Activated CD4-positive, alpha-beta memory T cell treated with anti-CD3 and anti-CD28 coated beads for 36 hours (primary cell): ENCODE data around the gene SMG5. TPM values are rescaled to one million over a fixed set of nuclear protein-coding genes. Genes with fewer than 3 reads are reported as not detected.

Source experiments
- CTCF ChIA-PET: fragments of 350-600 bp; sonication (Branson Sonifier 250); formaldehyde crosslinking; loops from one replicate; lab custom pipeline; 2021; ENCODE audit warnings: antibody characterized with exemption, inconsistent platforms; lab: Charles Lee
- POLR2A ChIA-PET: fragments of 350-600 bp; sonication (Branson Sonifier 250); formaldehyde crosslinking; loops from one replicate; lab custom pipeline; 2021; ENCODE audit warnings: antibody characterized with exemption; lab: Charles Lee
- DNase-seq: peaks from one replicate; pipeline ENCODE4 v3.0.0-alpha.2; 2020
- H3K27ac Mint-ChIP-seq: one replicate; pipeline ENCODE4 v1.8.0; 2021; ENCODE audit warnings: mixed read lengths
- H3K27me3 Mint-ChIP-seq: one replicate; pipeline ENCODE4 v1.8.0; 2021; ENCODE audit warnings: mixed read lengths
- H3K36me3 Mint-ChIP-seq: one replicate; pipeline ENCODE4 v1.8.0; 2021; ENCODE audit warnings: mixed read lengths
- H3K4me1 Mint-ChIP-seq: one replicate; pipeline ENCODE4 v1.8.0; 2021; ENCODE audit warnings: low read depth, mixed read lengths
- H3K4me3 Mint-ChIP-seq: one replicate; pipeline ENCODE4 v1.8.0; 2021; ENCODE audit warnings: mild to moderate bottlenecking, mixed read lengths
- H3K9me3 Mint-ChIP-seq: one replicate; pipeline ENCODE4 v1.8.0; 2021; ENCODE audit warnings: mixed read lengths
- intact Hi-C: fragments of 100-400 bp; cut with micrococcal nuclease; formaldehyde crosslinking; loops from one replicate; pipeline ENCODE4 v1.15.1; 2023
- total RNA-seq, 2 experiments: library from RNA; stranded (reverse); gene quantifications; one replicate each; pipeline ENCODE4 v1.2.3, GENCODE V29; 2021

The SMG5 gene
- total RNA-seq, 2 experiments from 2014 or later = 65.1 to 68.0 TPM

GRCh38 chr1:156295391-156295947 is 12.8 kb upstream of the SMG5 start, which contains the start of gene GLMP:
TSS of gene GLMP (minus strand) at chr1:156295679. CDS start at chr1:156295645, 34 bp downstream.
- H3K9me3 Mint-ChIP-seq = no peaks in the 10 kb centered on the region
- no peaks in the 10 kb centered on the region for H3K27me3 Mint-ChIP-seq
- DNase-seq = peak; percentile 72
- H3K4me3 Mint-ChIP-seq = peak within 1 kb of the TSS; percentile 84
- peaks cover 3% of the 10 kb centered on the region for H3K36me3 Mint-ChIP-seq
- intact Hi-C loops = loop anchor here (1.0 kb wide), 1 partner anchor 12 kb away; no protein-coding TSS in a partner anchor
- H3K4me1 Mint-ChIP-seq = peaks cover 16% of the 10 kb centered on the region
- POLR2A ChIA-PET = interaction anchor here (0.7 to 3.1 kb wide), 3 partner anchors 13 to 22 kb away, joined by 3 to 15 read pairs (median 3); partner anchors contain the start of genes SMG5 and TMEM79
- CTCF ChIA-PET = interaction anchor here (0.6 to 1.0 kb wide), 4 partner anchors 9 to 29 kb away, joined by 3 to 4 read pairs (median 4); partner anchors contain the start of gene SMG5
- no peak within 1 kb of the TSS for H3K27ac Mint-ChIP-seq

GRCh38 chr1:156293895-156294294 is 11.3 kb upstream of the SMG5 start:
- peaks cover 16% of the 10 kb centered on the region for H3K4me1 Mint-ChIP-seq
- intact Hi-C loops = no loop called here
- H3K9me3 Mint-ChIP-seq = no peaks in the 10 kb centered on the region
- POLR2A ChIA-PET = interaction anchor here (3.1 kb wide), 1 partner anchor 11 kb away, joined by 15 read pairs; the partner anchor contains the start of genes SMG5 and TMEM79
- peaks cover 3% of the 10 kb centered on the region for H3K36me3 Mint-ChIP-seq
- H3K27me3 Mint-ChIP-seq = no peaks in the 10 kb centered on the region
- no peak overlapping the region for H3K27ac Mint-ChIP-seq
- no peak overlapping the region for H3K4me3 Mint-ChIP-seq
- CTCF ChIA-PET = interaction anchor here (1.4 to 1.7 kb wide), 2 partner anchors 11 to 25 kb away, joined by 4 to 5 read pairs; partner anchors contain the start of gene SMG5
- no peak for DNase-seq

GRCh38 chr1:156293098-156293434 is 10.4 kb upstream of the SMG5 start:
- H3K36me3 Mint-ChIP-seq = peaks cover 3% of the 10 kb centered on the region
- intact Hi-C loops = no loop called here
- no peak overlapping the region for H3K4me3 Mint-ChIP-seq
- CTCF ChIA-PET = interaction anchor here (1.7 kb wide), 1 partner anchor 10 kb away, joined by 5 read pairs; the partner anchor contains the start of gene SMG5
- no peaks in the 10 kb centered on the region for H3K27me3 Mint-ChIP-seq
- no peaks in the 10 kb centered on the region for H3K9me3 Mint-ChIP-seq
- no peak overlapping the region for H3K27ac Mint-ChIP-seq
- POLR2A ChIA-PET = interaction anchor here (3.1 kb wide), 1 partner anchor 10 kb away, joined by 15 read pairs; the partner anchor contains the start of genes SMG5 and TMEM79
- peaks cover 16% of the 10 kb centered on the region for H3K4me1 Mint-ChIP-seq
- no peak for DNase-seq

GRCh38 chr1:156291226-156292061 is 8.8 kb upstream of the SMG5 start:
- Mint-ChIP-seq H3K36me3 (peaks cover 3% of the 10 kb centered on the region), H3K9me3 (no peaks in the 10 kb centered on the region), H3K4me1 (peaks cover 16% of the 10 kb centered on the region), H3K4me3 (no peak overlapping the region), H3K27ac (no peak overlapping the region), H3K27me3 (no peaks in the 10 kb centered on the region)
- ChIA-PET CTCF (no interaction called here), POLR2A (no interaction called here)
- peak; percentile 18 for DNase-seq
- intact Hi-C loops = no loop called here

- POLR2A ChIA-PET = no interaction called here
- Mint-ChIP-seq H3K36me3 (peaks cover 4% of the 10 kb centered on the region), H3K27me3 (no peaks in the 10 kb centered on the region), H3K4me3 (no peak overlapping the region), H3K9me3 (no peaks in the 10 kb centered on the region), H3K4me1 (peaks cover 7% of the 10 kb centered on the region), H3K27ac (no peak overlapping the region)
- intact Hi-C loops = no loop called here
- CTCF ChIA-PET = no interaction called here
- no peak for DNase-seq
Observed at GRCh38 chr1:156289857-156290256, 7.2 kb upstream of the SMG5 start.

GRCh38 chr1:156286061-156286460 is 3.4 kb upstream of the SMG5 start:
- POLR2A ChIA-PET = interaction anchor here (0.6 kb wide), 1 partner anchor 18 kb away, joined by 3 read pairs; no protein-coding TSS in a partner anchor
- CTCF ChIA-PET = no interaction called here
- Mint-ChIP-seq H3K27ac (no peak overlapping the region), H3K36me3 (peaks cover 13% of the 10 kb centered on the region), H3K4me3 (no peak overlapping the region), H3K9me3 (no peaks in the 10 kb centered on the region), H3K4me1 (peaks cover 24% of the 10 kb centered on the region), H3K27me3 (no peaks in the 10 kb centered on the region)
- no peak for DNase-seq
- intact Hi-C loops = no loop called here

- Mint-ChIP-seq H3K4me3 (no peak overlapping the region), H3K4me1 (peaks cover 30% of the 10 kb centered on the region), H3K36me3 (peaks cover 13% of the 10 kb centered on the region), H3K9me3 (no peaks in the 10 kb centered on the region), H3K27ac (no peak overlapping the region), H3K27me3 (no peaks in the 10 kb centered on the region)
- intact Hi-C loops = no loop called here
- no peak for DNase-seq
- ChIA-PET POLR2A (no interaction called here), CTCF (no interaction called here)
Observed at GRCh38 chr1:156285437-156285836, 2.8 kb upstream of the SMG5 start.

- DNase-seq = no peak
- Mint-ChIP-seq H3K27ac (no peak overlapping the region), H3K36me3 (peaks cover 13% of the 10 kb centered on the region), H3K9me3 (no peaks in the 10 kb centered on the region), H3K4me3 (no peak overlapping the region), H3K4me1 (peaks cover 36% of the 10 kb centered on the region), H3K27me3 (no peaks in the 10 kb centered on the region)
- CTCF ChIA-PET = interaction anchor here (1.0 kb wide), 1 partner anchor 53 kb away, joined by 3 read pairs; the partner anchor contains the start of genes CCT3 and TSACC
- intact Hi-C loops = loop anchor here (5.0 kb wide), 5 partner anchors 53 to 458 kb away; partner anchors contain the start of genes CCT3, MRPL24, SLC25A44 and TSACC
- POLR2A ChIA-PET = no interaction called here
Observed at GRCh38 chr1:156284757-156285156, 2.1 kb upstream of the SMG5 start.

GRCh38 chr1:156284112-156284511 is 1.5 kb upstream of the SMG5 start, which contains the start of gene TMEM79:
TSS of gene TMEM79 (plus strand) at chr1:156284325. CDS start at chr1:156285227, 902 bp downstream.
- Mint-ChIP-seq H3K27me3 (no peaks in the 10 kb centered on the region), H3K4me3 (peak within 1 kb of the TSS; percentile 95), H3K9me3 (no peaks in the 10 kb centered on the region), H3K27ac (peak within 1 kb of the TSS; percentile 95), H3K4me1 (peaks cover 38% of the 10 kb centered on the region), H3K36me3 (peaks cover 13% of the 10 kb centered on the region)
- ChIA-PET CTCF (interaction anchor here (0.9 to 1.3 kb wide), 3 partner anchors 54 to 162 kb away, joined by 3 to 4 read pairs (median 3); partner anchors contain the start of genes CCT3 and TSACC), POLR2A (interaction anchor here (3.3 kb wide), 1 partner anchor 11 kb away, joined by 15 read pairs; the partner anchor contains the start of gene GLMP)
- no peak for DNase-seq
- intact Hi-C loops = loop anchor here (5.0 kb wide), 5 partner anchors 53 to 458 kb away; partner anchors contain the start of genes CCT3, MRPL24, SLC25A44 and TSACC

- ChIA-PET POLR2A (interaction anchor here (0.7 to 3.3 kb wide), 10 partner anchors 11 to 306 kb away, joined by 3 to 15 read pairs (median 5); partner anchors contain the start of genes CCT3, GLMP, PMF1 and TSACC), CTCF (interaction anchor here (0.7 to 1.7 kb wide), 8 partner anchors 10 to 217 kb away, joined by 3 to 7 read pairs (median 4); no protein-coding TSS in a partner anchor)
- intact Hi-C loops = loop anchor here (1.0 to 5.0 kb wide), 8 partner anchors 12 to 459 kb away; partner anchors contain the start of genes CCT3, GLMP, MRPL24 and PMF1
- no peak for DNase-seq
- Mint-ChIP-seq H3K27ac (peak overlapping the region; percentile 95), H3K27me3 (no peaks in the 10 kb centered on the region), H3K36me3 (peaks cover 16% of the 10 kb centered on the region), H3K4me1 (peaks cover 38% of the 10 kb centered on the region), H3K9me3 (no peaks in the 10 kb centered on the region), H3K4me3 (peak overlapping the region; percentile 95)
Observed at GRCh38 chr1:156283521-156283920, 896 bp upstream of the SMG5 start.
